Adrenal gland (tissue), 5 donors: Measurements from ENCODE around the gene FUT8.

ENCODE experiments used
- POLR2A ChIP-seq, 2 donors: fragments of 450-650 bp; IDR thresholded peaks; one replicate each; pipeline ENCODE4 v1.6.1; 2017; ENCODE audit warnings: antibody characterized with exemption in 2 of 2, mild to moderate bottlenecking in 2 of 2, moderate library complexity in 1 of 2
- TF ChIP-seq, protein P1 (sequence below), 6 experiments: fragments of 450-650 bp in 4 of 6; fragments of 200-600 bp in 2 of 6; sonication (generic) in 1 of 6; IDR thresholded peaks; 1 replicate in 5 of 6; 2 replicates in 1 of 6; pipeline versions ENCODE4 v1.5.1 to v1.8.0; 2016 to 2021; ENCODE audit warnings: antibody characterized with exemption in 6 of 6, mild to moderate bottlenecking in 2 of 6, moderate library complexity in 1 of 6
- donor health status: DM: no; HTN: no; CAD: no.

DNA sequence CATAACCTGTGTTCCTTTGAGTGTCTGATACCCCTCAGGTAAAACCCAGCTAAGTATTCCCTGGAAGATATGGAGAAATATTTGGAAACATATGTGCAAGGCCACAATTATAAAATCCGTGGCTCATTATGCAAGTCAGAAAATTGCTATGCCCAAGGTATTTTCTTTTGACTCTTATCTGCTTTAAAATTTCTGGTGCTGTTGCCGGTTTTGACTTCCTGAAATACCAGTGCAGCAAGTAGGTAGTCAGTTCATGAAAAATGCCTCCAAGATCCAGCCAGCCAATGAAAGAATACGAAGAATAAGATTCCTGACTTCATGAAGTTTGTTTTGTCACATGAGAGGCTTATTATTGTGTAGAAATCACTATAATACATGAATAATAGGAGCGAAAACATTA, 20.2 kb upstream of the FUT8 start:
- TF ChIP-seq, protein P1, sequence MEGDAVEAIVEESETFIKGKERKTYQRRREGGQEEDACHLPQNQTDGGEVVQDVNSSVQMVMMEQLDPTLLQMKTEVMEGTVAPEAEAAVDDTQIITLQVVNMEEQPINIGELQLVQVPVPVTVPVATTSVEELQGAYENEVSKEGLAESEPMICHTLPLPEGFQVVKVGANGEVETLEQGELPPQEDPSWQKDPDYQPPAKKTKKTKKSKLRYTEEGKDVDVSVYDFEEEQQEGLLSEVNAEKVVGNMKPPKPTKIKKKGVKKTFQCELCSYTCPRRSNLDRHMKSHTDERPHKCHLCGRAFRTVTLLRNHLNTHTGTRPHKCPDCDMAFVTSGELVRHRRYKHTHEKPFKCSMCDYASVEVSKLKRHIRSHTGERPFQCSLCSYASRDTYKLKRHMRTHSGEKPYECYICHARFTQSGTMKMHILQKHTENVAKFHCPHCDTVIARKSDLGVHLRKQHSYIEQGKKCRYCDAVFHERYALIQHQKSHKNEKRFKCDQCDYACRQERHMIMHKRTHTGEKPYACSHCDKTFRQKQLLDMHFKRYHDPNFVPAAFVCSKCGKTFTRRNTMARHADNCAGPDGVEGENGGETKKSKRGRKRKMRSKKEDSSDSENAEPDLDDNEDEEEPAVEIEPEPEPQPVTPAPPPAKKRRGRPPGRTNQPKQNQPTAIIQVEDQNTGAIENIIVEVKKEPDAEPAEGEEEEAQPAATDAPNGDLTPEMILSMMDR (IDR thresholded peaks at IDR 0.05): no peak
- TF ChIP-seq POLR2A (IDR thresholded peaks at IDR 0.05): no peak
